Astrocyte of the spinal cord (primary cell): Measurements from ENCODE around the gene TH.

Experiments
- DNase-seq: peaks from one replicate; pipeline ENCODE4 v3.0.0; 2011; ENCODE audit warnings: low read depth, low spot score
- H3K4me3 ChIP-seq: 2 replicates; pipeline ENCODE4 v1.5.1; 2011; ENCODE audit warnings: low read depth, mild to moderate bottlenecking, low read length, moderate library complexity
- CTCF ChIP-seq: IDR thresholded peaks from 2 replicates; pipeline ENCODE4 v1.5.1; 2012; ENCODE audit warnings: low read depth, mild to moderate bottlenecking, low read length, inconsistent platforms
- in situ Hi-C: cut with HindIII; loops from 2 replicates; pipeline ENCODE4 v1.10.0; 2017; ENCODE audit warnings: low sequenced_read_pairs

TH gene

GRCh38 chr11:2212411-2213251 lies 41.0 kb upstream of the TH start:
- TF ChIP-seq CTCF, result no peak
- no peak for DNase-seq
- in situ Hi-C loops, result no loop called here
- no peak overlapping the region for H3K4me3 ChIP-seq

GRCh38 chr11:2211113-2211971 lies 39.7 kb upstream of the TH start:
- in situ Hi-C loops, result no loop called here
- no peak for TF ChIP-seq CTCF
- DNase-seq, result no peak
- H3K4me3 ChIP-seq, result no peak overlapping the region

- no peak for TF ChIP-seq CTCF
- no peak for DNase-seq
- in situ Hi-C loops, result no loop called here
- H3K4me3 ChIP-seq, result no peak overlapping the region
These were observed 38.9 kb upstream of the TH start for GRCh38 chr11:2210366-2211112.

- in situ Hi-C loops, result no loop called here
- TF ChIP-seq CTCF, result no peak
- no peak for DNase-seq
- H3K4me3 ChIP-seq, result no peak overlapping the region
These were observed 38.3 kb upstream of the TH start for GRCh38 chr11:2209900-2210321.

GRCh38 chr11:2209370-2209801 lies 37.8 kb upstream of the TH start:
- no peak for DNase-seq

More at GRCh38 chr11:2209370-2209801, 37.8 kb upstream of the TH start:
- in situ Hi-C loops, result no loop called here
- TF ChIP-seq CTCF, result no peak
- H3K4me3 ChIP-seq, result no peak overlapping the region
